GM13976 (cell line): ENCODE results near the gene CLSTN2.

Source experiments
- DNase-seq: peaks from one replicate; pipeline ENCODE4 v3.0.0; 2012; ENCODE audit warnings: low spot score
- in situ Hi-C: fragments of 300-500 bp; cut with MboI; formaldehyde crosslinking; loops from one replicate; pipeline ENCODE4 v1.12.0; 2022; ENCODE audit warnings: low sequenced_read_pairs, mixed read lengths, inconsistent platforms; ENCODE audit not compliant: unreplicated experiment
- TF ChIP-seq, protein P1 (sequence below): IDR thresholded peaks from 2 replicates; pipeline ENCODE4 v1.5.1; 2012; ENCODE audit warnings: borderline replicate concordance, mild to moderate bottlenecking; ENCODE audit not compliant: insufficient read depth; ENCODE audit errors: extremely low read depth, missing control alignments, control extremely low read depth

Gene CLSTN2

DNA sequence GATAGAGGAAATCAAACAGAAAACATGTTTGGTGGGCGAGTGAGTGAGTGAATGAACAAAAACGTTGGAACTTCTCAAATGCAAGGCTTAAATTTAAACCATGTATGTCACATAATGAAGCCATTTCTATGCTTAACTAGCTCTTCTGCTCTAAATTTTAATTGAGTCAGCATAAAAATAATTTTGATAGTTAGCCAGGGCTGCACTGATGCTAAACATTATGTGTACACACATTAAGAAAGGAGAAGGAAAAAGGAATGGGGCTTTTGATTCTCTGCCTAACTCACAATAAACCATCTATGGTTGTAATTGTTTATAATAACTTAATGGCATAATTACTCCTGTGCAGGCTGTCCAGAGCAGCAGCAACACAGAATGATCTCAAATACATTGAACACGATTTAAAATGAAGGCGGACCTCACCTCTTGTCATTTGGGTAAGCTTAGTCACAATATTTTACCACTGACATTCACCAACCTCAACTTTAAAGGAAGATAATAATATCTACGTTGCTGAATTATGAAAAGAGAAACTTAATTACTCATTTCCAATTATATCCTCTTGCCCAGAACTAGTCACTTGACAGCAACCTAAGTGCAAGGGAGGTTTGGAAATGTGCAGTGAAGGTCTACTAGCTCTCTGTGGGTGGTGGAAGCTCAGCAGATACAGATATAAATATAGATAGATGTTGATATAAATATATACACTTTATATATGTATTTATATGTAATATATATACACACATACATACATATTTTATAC, 424.4 kb downstream of the CLSTN2 start:
- in situ Hi-C loops = no loop called here
- TF ChIP-seq, protein P1, sequence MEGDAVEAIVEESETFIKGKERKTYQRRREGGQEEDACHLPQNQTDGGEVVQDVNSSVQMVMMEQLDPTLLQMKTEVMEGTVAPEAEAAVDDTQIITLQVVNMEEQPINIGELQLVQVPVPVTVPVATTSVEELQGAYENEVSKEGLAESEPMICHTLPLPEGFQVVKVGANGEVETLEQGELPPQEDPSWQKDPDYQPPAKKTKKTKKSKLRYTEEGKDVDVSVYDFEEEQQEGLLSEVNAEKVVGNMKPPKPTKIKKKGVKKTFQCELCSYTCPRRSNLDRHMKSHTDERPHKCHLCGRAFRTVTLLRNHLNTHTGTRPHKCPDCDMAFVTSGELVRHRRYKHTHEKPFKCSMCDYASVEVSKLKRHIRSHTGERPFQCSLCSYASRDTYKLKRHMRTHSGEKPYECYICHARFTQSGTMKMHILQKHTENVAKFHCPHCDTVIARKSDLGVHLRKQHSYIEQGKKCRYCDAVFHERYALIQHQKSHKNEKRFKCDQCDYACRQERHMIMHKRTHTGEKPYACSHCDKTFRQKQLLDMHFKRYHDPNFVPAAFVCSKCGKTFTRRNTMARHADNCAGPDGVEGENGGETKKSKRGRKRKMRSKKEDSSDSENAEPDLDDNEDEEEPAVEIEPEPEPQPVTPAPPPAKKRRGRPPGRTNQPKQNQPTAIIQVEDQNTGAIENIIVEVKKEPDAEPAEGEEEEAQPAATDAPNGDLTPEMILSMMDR = no peak
- no peak for DNase-seq

DNA sequence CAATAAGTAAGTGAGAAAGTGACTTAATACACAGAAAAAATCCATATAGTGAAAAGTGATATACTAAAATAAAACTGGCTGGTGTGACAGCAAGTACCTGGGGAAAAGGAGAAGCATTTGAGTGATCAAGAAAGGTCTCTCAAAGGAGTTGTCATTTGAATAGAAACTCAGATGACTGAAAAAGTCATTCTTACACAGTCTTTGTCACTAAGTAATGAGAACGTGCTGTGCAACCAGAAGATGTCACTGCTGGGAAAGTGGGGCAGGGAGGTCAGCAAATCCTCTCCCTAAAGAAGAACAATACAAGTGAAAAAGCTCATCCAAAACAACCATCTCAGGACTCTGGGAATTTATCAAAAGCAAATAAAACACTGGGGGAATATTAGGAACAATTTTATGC, 425.3 kb downstream of the CLSTN2 start:
- TF ChIP-seq, protein P1 = no peak
- no peak for DNase-seq
- in situ Hi-C loops = no loop called here

DNA sequence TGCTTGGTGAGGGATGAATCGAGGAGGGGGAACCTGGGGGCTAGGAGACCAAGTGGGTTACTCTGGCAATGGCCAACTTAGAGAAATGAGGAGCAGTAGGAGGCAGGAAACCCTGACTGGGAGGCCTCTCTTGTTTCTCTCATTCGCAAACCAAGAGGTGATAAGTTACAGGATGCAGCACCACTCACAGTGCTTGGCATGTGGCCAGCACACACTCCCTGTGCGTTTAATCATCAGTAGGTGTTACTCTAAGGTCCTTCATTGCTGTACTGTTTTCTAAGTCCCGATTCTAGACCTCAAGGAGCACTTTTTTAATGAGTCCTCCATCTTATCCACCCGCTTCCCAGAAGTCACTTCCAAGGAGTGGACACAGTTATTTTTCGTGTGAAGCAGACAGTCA, 428.8 kb downstream of the CLSTN2 start:
- no peak for DNase-seq
- in situ Hi-C loops = no loop called here

DNA sequence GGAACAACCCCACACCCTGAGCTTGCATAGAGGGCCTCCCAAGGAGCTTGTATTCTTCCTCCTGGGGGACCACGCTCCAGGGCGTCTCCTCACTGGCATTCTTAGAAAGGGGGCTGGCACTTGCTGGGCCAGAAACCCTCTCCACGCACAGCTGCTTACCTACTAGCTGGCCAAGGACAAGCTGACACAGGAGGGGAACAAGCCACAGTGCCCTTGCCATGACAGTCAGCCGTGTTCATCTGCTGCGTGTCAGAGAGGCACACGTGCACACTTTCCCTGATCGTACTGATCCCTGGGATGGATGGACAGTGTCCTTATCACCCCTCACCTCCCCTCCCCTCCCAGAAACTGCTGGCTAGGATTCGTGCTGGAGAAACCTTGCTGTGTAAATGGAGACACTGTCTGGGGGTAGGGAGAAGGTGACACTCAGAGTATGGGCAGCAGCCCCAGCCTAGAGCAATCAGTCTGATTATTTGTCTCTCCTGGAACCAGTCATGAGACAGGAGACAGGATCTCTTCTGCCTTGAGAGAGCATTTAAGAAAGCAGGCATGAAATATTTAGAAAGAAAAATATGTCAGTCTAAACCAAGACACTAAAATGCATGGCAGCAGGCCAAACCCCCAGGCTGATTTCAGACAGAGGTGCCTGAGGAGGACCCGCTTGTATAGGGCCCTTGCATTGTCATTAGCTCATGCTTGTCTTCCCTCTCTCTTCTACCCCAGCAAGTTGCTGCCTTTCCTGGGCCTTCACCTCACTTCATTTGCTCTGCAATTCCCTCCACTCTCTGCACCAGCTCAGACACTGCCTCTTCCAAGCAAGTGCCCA, 431.1 kb downstream of the CLSTN2 start:
- in situ Hi-C loops = no loop called here
- DNase-seq = no peak
- TF ChIP-seq, protein P1 = no peak

More for the DNA sequence above, 428.8 kb downstream of the CLSTN2 start:
- TF ChIP-seq, protein P1 = no peak

DNA sequence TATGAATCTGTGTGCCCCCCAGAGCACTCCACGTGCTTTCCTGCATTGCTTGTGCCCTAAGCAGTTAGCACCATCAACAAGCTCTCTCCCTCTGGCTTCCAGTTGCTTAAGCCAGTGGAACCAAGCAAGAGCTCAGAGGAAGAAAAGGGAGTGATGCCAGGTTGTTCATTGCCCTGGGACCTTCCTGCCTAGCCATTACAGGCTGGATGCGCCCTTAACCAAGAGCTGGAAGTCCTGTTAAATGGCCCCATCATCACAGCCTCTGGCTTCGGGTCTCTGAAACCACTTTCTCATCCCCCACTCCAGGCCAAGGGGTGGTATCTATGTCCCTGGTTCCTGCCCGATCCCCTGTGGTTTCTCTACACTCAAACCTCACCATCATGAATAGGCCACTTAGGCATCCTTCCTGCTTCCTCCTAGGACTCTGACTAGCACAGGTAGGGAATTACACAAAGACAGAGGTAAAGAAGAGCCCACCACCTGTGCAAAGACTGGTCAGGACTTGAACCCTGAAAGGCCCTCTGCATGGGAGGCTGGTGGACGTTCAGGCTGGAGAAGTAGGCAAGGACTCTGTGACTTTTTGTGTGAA, 433.3 kb downstream of the CLSTN2 start:
- in situ Hi-C loops = no loop called here
- TF ChIP-seq, protein P1 = no peak

DNA sequence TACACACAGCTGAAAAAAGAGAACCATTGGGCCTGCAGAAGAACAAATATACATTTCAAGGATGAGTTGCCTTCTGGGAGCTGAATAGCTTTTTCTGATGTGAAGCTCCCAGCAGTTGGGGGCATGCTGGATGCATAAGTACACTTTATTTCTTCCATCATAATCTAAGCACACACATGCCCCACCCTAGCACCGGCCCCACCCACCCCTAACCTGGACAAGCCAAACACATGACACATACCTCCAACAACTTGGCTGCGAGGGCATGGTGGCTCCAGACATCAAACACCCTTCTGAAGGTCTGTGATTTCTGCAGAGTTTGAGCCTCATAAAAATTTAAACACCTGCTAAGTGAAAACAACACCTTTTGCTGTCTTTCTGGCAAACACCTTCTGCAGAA, 435.7 kb downstream of the CLSTN2 start:
- in situ Hi-C loops = no loop called here
- no peak for DNase-seq

More for the DNA sequence above, 433.3 kb downstream of the CLSTN2 start:
- DNase-seq = no peak

More for the DNA sequence above, 435.7 kb downstream of the CLSTN2 start:
- TF ChIP-seq, protein P1 = no peak
